ENCODE results near the gene IGF1R. TPM values are rescaled to one million over a fixed set of nuclear protein-coding genes. Genes with fewer than 3 reads are reported as not detected.
A peak's percentile ranks its signal among the peaks of the same experiment; 100 is the strongest.

The IGF1R gene
- total RNA-seq, 1 experiment from 2014 or later = 16.3 TPM

- no peak overlapping the region for H3K4me3 ChIP-seq (replicated peaks in 1 of 2; ENCODE audit: low read depth in 1 of 2, low read length in 2 of 2)
- no peaks in the 10 kb centered on the region for H3K79me2 ChIP-seq (ENCODE audit: insufficient read depth, low read length)
- peak; percentile 28; the same call in 1 of the 2 replicates for TF ChIP-seq JUND (IDR thresholded peaks at IDR 0.05)
- peak; percentile 24; the same call in 1 of the 2 replicates for TF ChIP-seq FOSL1 (IDR thresholded peaks at IDR 0.05; ENCODE audit: low read depth)
- no peak for TF ChIP-seq SRF (IDR thresholded peaks at IDR 0.05; ENCODE audit: low read depth)
- TF ChIP-seq REST (IDR thresholded peaks at IDR 0.05; ENCODE audit: low read depth) = no peak
- TF ChIP-seq CEBPB (IDR thresholded peaks at IDR 0.05; ENCODE audit: low read depth) = peak; percentile 49; the same call in 1 of the 2 replicates
- no peak overlapping the region for H3K27ac ChIP-seq (ENCODE audit: low read depth, low read length)
- intact Hi-C loops (cut with micrococcal nuclease) = no loop called here
- peak overlapping the region; percentile 39 for H3K4me2 ChIP-seq (ENCODE audit: low read length)
- POLR2A ChIA-PET = no interaction called here
- no peaks in the 10 kb centered on the region for H3K9me2 ChIP-seq (ENCODE audit: insufficient read depth)
- no TSS peak for BruUV-seq (replicated peaks)
- H4K20me1 ChIP-seq (ENCODE audit: insufficient read depth) = no peaks in the 10 kb centered on the region
- no peaks in the 10 kb centered on the region for H3K27me3 ChIP-seq (ENCODE audit: insufficient read depth, low read length)
- no peak overlapping the region for H3K9ac ChIP-seq (ENCODE audit: low read length)
- H3K4me1 ChIP-seq (ENCODE audit: control insufficient read depth in 1 of 2, insufficient read depth in 2 of 2, low read length in 2 of 2) = peaks cover 12 to 15% of the 10 kb centered on the region in 2 experiments
- H3K9me3 ChIP-seq (ENCODE audit: control insufficient read depth in 1 of 2, insufficient read depth in 1 of 2, low read depth in 1 of 2, low read length in 2 of 2) = no peaks in the 10 kb centered on the region
- H2AFZ ChIP-seq (ENCODE audit: low read depth, low read length, poor library complexity, severe bottlenecking) = no peak overlapping the region
- RAD21 ChIA-PET (ENCODE audit: low non-redundant PET in 1 of 2, low total read pairs in 2 of 2, uncharacterized antibody in 2 of 2, unreplicated experiment in 2 of 2) = no interaction called here
- ATAC-seq (peak; percentile 52; the same call in 1 of the 2 replicates), DNase-seq (ENCODE audit: low read depth, low spot score) (no peak)
- CTCF ChIA-PET = no interaction called here
- H3K36me3 ChIP-seq (ENCODE audit: control insufficient read depth in 1 of 2, insufficient read depth in 2 of 2, low read length in 2 of 2) = no peaks in the 10 kb centered on the region
Observed at GRCh38 chr15:98689431-98689861, 41.1 kb downstream of the IGF1R start.

DNA sequence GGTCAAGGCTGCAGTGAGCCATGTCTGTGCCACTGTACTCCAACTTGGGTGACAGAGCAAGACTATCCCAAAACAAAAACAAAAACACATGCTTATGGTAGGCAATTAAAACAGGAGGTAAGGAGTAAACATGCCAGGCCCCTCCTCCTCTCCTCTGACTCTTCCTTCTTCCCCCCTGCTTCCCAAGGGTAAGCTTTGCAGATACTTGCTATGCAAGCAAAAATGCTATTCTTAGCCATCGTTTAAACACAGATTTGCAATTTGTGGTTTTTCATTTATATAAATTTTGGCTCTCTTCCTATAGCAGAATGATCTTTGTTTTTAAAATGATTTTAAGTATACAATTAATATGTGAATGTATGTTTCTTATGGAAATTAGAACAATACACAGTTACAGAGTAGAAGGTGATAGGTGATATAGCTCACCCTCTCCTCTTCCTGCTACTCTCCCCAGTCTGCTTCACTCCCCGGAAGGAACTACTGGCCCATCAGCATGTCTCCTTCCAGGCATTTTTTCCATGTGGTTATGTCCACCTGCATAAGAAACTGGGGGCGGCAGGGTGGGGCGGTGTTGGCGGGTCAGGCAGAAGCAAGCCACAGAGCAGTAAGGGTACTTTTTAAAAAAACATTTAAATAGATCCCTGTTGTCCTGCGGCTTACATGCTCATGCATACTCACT, 42.1 kb downstream of the IGF1R start:
- BruUV-seq (replicated peaks) = no TSS peak
- POLR2A ChIA-PET = no interaction called here
- no peak overlapping the region for H3K27ac ChIP-seq (ENCODE audit: low read depth, low read length)
- peaks cover 12 to 15% of the 10 kb centered on the region in 2 experiments for H3K4me1 ChIP-seq (ENCODE audit: control insufficient read depth in 1 of 2, insufficient read depth in 2 of 2, low read length in 2 of 2)
- no peaks in the 10 kb centered on the region for H3K9me3 ChIP-seq (ENCODE audit: control insufficient read depth in 1 of 2, insufficient read depth in 1 of 2, low read depth in 1 of 2, low read length in 2 of 2)
- TF ChIP-seq JUND (IDR thresholded peaks at IDR 0.05) (no peak), POLR2AphosphoS5 (IDR thresholded peaks at IDR 0.05; ENCODE audit: low read depth, low read length) (no peak)
- no peak overlapping the region for H2AFZ ChIP-seq (ENCODE audit: low read depth, low read length, poor library complexity, severe bottlenecking)
- ATAC-seq (no peak), DNase-seq (ENCODE audit: low read depth, low spot score) (no peak)
- intact Hi-C loops (cut with micrococcal nuclease) = no loop called here
- H3K9me2 ChIP-seq (ENCODE audit: insufficient read depth) = no peaks in the 10 kb centered on the region
- H3K4me3 ChIP-seq (replicated peaks in 1 of 2; ENCODE audit: low read depth in 1 of 2, low read length in 2 of 2) = no peak overlapping the region
- no peak overlapping the region for H3K9ac ChIP-seq (ENCODE audit: low read length)
- H3K4me2 ChIP-seq (ENCODE audit: low read length) = no peak overlapping the region
- RAD21 ChIA-PET (ENCODE audit: low non-redundant PET in 1 of 2, low total read pairs in 2 of 2, uncharacterized antibody in 2 of 2, unreplicated experiment in 2 of 2) = no interaction called here
- H3K27me3 ChIP-seq (ENCODE audit: insufficient read depth, low read length) = no peaks in the 10 kb centered on the region
- CTCF ChIA-PET = no interaction called here
- no peaks in the 10 kb centered on the region for H3K36me3 ChIP-seq (ENCODE audit: control insufficient read depth in 1 of 2, insufficient read depth in 2 of 2, low read length in 2 of 2)
- H4K20me1 ChIP-seq (ENCODE audit: insufficient read depth) = no peaks in the 10 kb centered on the region
- H3K79me2 ChIP-seq (ENCODE audit: insufficient read depth, low read length) = no peaks in the 10 kb centered on the region
